PFSK-1 (cell line): ENCODE measurements around the gene TBCD.

ENCODE experiments used
- TAF1 ChIP-seq: IDR thresholded peaks from 2 replicates; pipeline ENCODE4 v1.6.1; 2012; ENCODE audit warnings: low read length, control low read depth, borderline replicate concordance; ENCODE audit not compliant: insufficient read depth
- TF ChIP-seq, protein P1 (sequence below), 2 experiments: IDR thresholded peaks; 2 replicates each; pipeline versions ENCODE4 v1.6.1 to v1.8.0; 2011 to 2012; ENCODE audit warnings: low read depth in 2 of 2, low read length in 2 of 2, control low read depth in 1 of 2, inconsistent platforms in 1 of 2, mild to moderate bottlenecking in 1 of 2, moderate library complexity in 1 of 2; ENCODE audit not compliant: insufficient read depth in 1 of 2

DNA sequence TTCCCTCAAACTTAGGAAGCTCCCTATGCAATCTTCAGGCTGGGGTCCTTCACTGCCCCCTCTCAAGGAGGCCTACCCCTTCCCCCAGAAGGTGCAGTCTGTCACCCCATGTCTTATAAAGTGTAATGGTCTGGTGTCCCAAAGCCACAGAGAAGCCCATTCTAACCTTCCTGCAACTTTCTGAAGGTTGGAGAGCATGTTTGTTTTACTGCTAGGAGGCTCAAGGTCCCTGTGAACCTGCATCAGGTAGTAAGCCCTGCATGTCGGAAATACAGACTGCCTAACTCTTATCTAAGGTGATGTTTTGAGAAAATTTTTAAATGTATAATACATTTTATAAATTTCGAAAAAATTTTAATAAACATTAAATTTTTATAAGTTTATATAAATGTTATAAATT lies 69.7 kb downstream of the TBCD start:
- TF ChIP-seq, protein P1, sequence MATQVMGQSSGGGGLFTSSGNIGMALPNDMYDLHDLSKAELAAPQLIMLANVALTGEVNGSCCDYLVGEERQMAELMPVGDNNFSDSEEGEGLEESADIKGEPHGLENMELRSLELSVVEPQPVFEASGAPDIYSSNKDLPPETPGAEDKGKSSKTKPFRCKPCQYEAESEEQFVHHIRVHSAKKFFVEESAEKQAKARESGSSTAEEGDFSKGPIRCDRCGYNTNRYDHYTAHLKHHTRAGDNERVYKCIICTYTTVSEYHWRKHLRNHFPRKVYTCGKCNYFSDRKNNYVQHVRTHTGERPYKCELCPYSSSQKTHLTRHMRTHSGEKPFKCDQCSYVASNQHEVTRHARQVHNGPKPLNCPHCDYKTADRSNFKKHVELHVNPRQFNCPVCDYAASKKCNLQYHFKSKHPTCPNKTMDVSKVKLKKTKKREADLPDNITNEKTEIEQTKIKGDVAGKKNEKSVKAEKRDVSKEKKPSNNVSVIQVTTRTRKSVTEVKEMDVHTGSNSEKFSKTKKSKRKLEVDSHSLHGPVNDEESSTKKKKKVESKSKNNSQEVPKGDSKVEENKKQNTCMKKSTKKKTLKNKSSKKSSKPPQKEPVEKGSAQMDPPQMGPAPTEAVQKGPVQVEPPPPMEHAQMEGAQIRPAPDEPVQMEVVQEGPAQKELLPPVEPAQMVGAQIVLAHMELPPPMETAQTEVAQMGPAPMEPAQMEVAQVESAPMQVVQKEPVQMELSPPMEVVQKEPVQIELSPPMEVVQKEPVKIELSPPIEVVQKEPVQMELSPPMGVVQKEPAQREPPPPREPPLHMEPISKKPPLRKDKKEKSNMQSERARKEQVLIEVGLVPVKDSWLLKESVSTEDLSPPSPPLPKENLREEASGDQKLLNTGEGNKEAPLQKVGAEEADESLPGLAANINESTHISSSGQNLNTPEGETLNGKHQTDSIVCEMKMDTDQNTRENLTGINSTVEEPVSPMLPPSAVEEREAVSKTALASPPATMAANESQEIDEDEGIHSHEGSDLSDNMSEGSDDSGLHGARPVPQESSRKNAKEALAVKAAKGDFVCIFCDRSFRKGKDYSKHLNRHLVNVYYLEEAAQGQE (IDR thresholded peaks at IDR 0.05; ENCODE audit: insufficient read depth in 1 of 2, low read depth in 2 of 2, low read length in 2 of 2), result no peak
- no peak for TF ChIP-seq TAF1
